DND-41 (cell line): ENCODE measurements around the gene SUMF1.

Experiments used
- ATAC-seq: fragments of 200-7000 bp; cut with Tn5 transposase; 3 replicates; pipeline ENCODE4 v1.9.1; 2021; ENCODE audit warnings: low read depth; ENCODE audit not compliant: insufficient read depth
- DNase-seq: peaks from one replicate; pipeline ENCODE4 v3.0.0-alpha.2; 2020
- H2AFZ ChIP-seq: 2 replicates; pipeline ENCODE4 v1.6.0; 2012; ENCODE audit warnings: low read depth, low read length
- H3K27ac ChIP-seq: 2 replicates; pipeline ENCODE4 v1.5.1; 2012; ENCODE audit warnings: low read length, inconsistent platforms
- H3K27me3 ChIP-seq: fragments of 200-600 bp; sonication (generic); 2 replicates; pipeline ENCODE4 v1.6.0; 2012; ENCODE audit warnings: low read length, mild to moderate bottlenecking, inconsistent platforms; ENCODE audit not compliant: insufficient read depth, poor library complexity
- H3K36me3 ChIP-seq: 2 replicates; pipeline ENCODE4 v1.5.1; 2012; ENCODE audit warnings: low read length, inconsistent platforms; ENCODE audit not compliant: insufficient read depth
- H3K4me1 ChIP-seq: 2 replicates; pipeline ENCODE4 v1.5.1; 2012; ENCODE audit warnings: mild to moderate bottlenecking, low read length; ENCODE audit not compliant: insufficient read depth
- H3K4me2 ChIP-seq: 2 replicates; pipeline ENCODE4 v1.6.0; 2012; ENCODE audit warnings: mild to moderate bottlenecking, moderate library complexity, low read length, inconsistent platforms; ENCODE audit not compliant: insufficient read depth
- H3K4me3 ChIP-seq, 2 experiments: fragments of 200-600 bp in 1 of 2; shearing (Covaris generic) in 1 of 2; 2 replicates each; pipeline ENCODE4 v1.5.1; 2012 to 2016; ENCODE audit warnings: inconsistent platforms in 2 of 2, low read length in 2 of 2, mild to moderate bottlenecking in 2 of 2, low read depth in 1 of 2, moderate library complexity in 1 of 2
- H3K79me2 ChIP-seq: 2 replicates; pipeline ENCODE4 v1.6.0; 2012; ENCODE audit warnings: low read length, inconsistent platforms; ENCODE audit not compliant: insufficient read depth
- H3K9ac ChIP-seq: 2 replicates; pipeline ENCODE4 v1.6.0; 2012; ENCODE audit warnings: low read depth, mild to moderate bottlenecking, inconsistent platforms, low read length, moderate library complexity
- H3K9me3 ChIP-seq: 2 replicates; pipeline ENCODE4 v1.5.1; 2012; ENCODE audit warnings: low read length, moderate library complexity, mild to moderate bottlenecking, inconsistent platforms; ENCODE audit not compliant: insufficient read depth, severe bottlenecking
- H4K20me1 ChIP-seq: 2 replicates; pipeline ENCODE4 v1.6.0; 2012; ENCODE audit warnings: low read length; ENCODE audit not compliant: insufficient read depth
- CTCF ChIP-seq: IDR thresholded peaks from 2 replicates; pipeline ENCODE4 v1.5.1; 2012; ENCODE audit warnings: borderline replicate concordance, low read length, moderate library complexity, mild to moderate bottlenecking; ENCODE audit not compliant: poor library complexity, severe bottlenecking; ENCODE audit errors: extremely low read depth
- EZH2 ChIP-seq: IDR thresholded peaks from 3 replicates; pipeline ENCODE4 v1.6.1; 2012; ENCODE audit warnings: borderline replicate concordance, low read depth, mild to moderate bottlenecking, moderate library complexity, low read length, inconsistent platforms; ENCODE audit not compliant: severe bottlenecking

The SUMF1 gene

GRCh38 chr3:4466741-4467521, at the start of gene SUMF1:
Gene SUMF1 (minus strand): TSS chr3:4467269. CDS start chr3:4467245, 24 bp downstream.
- peaks cover 23% of the 10 kb centered on the region for H3K4me1 ChIP-seq
- no peaks in the 10 kb centered on the region for H3K9me3 ChIP-seq
- H2AFZ ChIP-seq = peak within 1 kb of the TSS; percentile 98
- no peaks in the 10 kb centered on the region for H4K20me1 ChIP-seq
- peak within 1 kb of the TSS; percentile 98 for H3K4me2 ChIP-seq
- peak; percentile 79 for DNase-seq
- H3K9ac ChIP-seq = peak within 1 kb of the TSS; percentile 80
- peak within 1 kb of the TSS; percentile 83 to 92 for H3K4me3 ChIP-seq
- no peaks in the 10 kb centered on the region for H3K27me3 ChIP-seq
- H3K36me3 ChIP-seq = no peaks in the 10 kb centered on the region
- TF ChIP-seq EZH2 (no peak), CTCF (no peak)
- H3K27ac ChIP-seq = peak within 1 kb of the TSS; percentile 81
- ATAC-seq = peak; percentile 98
- H3K79me2 ChIP-seq = peaks cover 7% of the 10 kb centered on the region

GRCh38 chr3:4515916-4516579, 49.0 kb upstream of the SUMF1 start:
- no peaks in the 10 kb centered on the region for H3K79me2 ChIP-seq
- H3K4me2 ChIP-seq = no peak overlapping the region
- H3K27ac ChIP-seq = no peak overlapping the region
- H3K4me3 ChIP-seq = no peak overlapping the region
- no peak overlapping the region for H3K9ac ChIP-seq
- H4K20me1 ChIP-seq = no peaks in the 10 kb centered on the region
- no peak overlapping the region for H2AFZ ChIP-seq
- H3K36me3 ChIP-seq = no peaks in the 10 kb centered on the region
- H3K27me3 ChIP-seq = no peaks in the 10 kb centered on the region
- TF ChIP-seq CTCF = no peak
- TF ChIP-seq EZH2 = no peak
- no peaks in the 10 kb centered on the region for H3K9me3 ChIP-seq
- DNase-seq = no peak
- H3K4me1 ChIP-seq = peaks cover 14% of the 10 kb centered on the region
- no peak for ATAC-seq

GRCh38 chr3:4514916-4515315, 47.8 kb upstream of the SUMF1 start:
- Histone ChIP-seq H3K4me2 (no peak overlapping the region), H3K9me3 (no peaks in the 10 kb centered on the region), H2AFZ (no peak overlapping the region), H3K27me3 (no peaks in the 10 kb centered on the region), H3K4me3 (no peak overlapping the region), H3K27ac (no peak overlapping the region), H3K79me2 (no peaks in the 10 kb centered on the region), H3K4me1 (peaks cover 14% of the 10 kb centered on the region), H3K9ac (no peak overlapping the region), H3K36me3 (no peaks in the 10 kb centered on the region), H4K20me1 (no peaks in the 10 kb centered on the region)
- no peak for TF ChIP-seq EZH2
- no peak for ATAC-seq
- no peak for DNase-seq

- no peaks in the 10 kb centered on the region for H3K79me2 ChIP-seq
- no peak overlapping the region for H2AFZ ChIP-seq
- no peaks in the 10 kb centered on the region for H4K20me1 ChIP-seq
- no peak overlapping the region for H3K4me3 ChIP-seq
- H3K27me3 ChIP-seq = no peaks in the 10 kb centered on the region
- no peaks in the 10 kb centered on the region for H3K36me3 ChIP-seq
- no peak overlapping the region for H3K27ac ChIP-seq
- no peak for TF ChIP-seq EZH2
- no peak for TF ChIP-seq CTCF
- no peaks in the 10 kb centered on the region for H3K9me3 ChIP-seq
- ATAC-seq (no peak), DNase-seq (no peak)
- H3K4me2 ChIP-seq = no peak overlapping the region
- peaks cover 14% of the 10 kb centered on the region for H3K4me1 ChIP-seq
- H3K9ac ChIP-seq = no peak overlapping the region
Observed at GRCh38 chr3:4514321-4514720, 47.3 kb upstream of the SUMF1 start.
